ENCODE results near the gene ANO4. TPM values are rescaled to one million over a fixed set of nuclear protein-coding genes. Genes with fewer than 3 reads are reported as not detected.

The ANO4 gene
- total and polyA plus RNA-seq, 4 experiments from 2014 or later = not detected

- DNase-seq = no peak
- H3K9me3 Mint-ChIP-seq = peaks cover 0 to 6% (median under 1%) of the 10 kb centered on the region in 8 donors
Observed at GRCh38 chr12:100867639-100868393, 73.2 kb downstream of the ANO4 start.

GRCh38 chr12:100868487-100868886 lies 73.9 kb downstream of the ANO4 start:
- no peak overlapping the region for H3K27ac ChIP-seq (ENCODE audit: low read depth, low read length)
- H3K4me1 ChIP-seq (ENCODE audit: insufficient read depth, low read length) = no peaks in the 10 kb centered on the region
- H3K27me3 Mint-ChIP-seq = peaks cover 0 to 1% of the 10 kb centered on the region in 2 donors
- no peaks in the 10 kb centered on the region for H3K9me3 ChIP-seq (ENCODE audit: control insufficient read depth in 1 of 2, low read length in 2 of 2)
- ChIA-PET CTCF (ENCODE audit: partially characterized antibody) (no interaction called here), POLR2A (ENCODE audit: partially characterized antibody) (no interaction called here)
- no peaks in the 10 kb centered on the region for H3K36me3 ChIP-seq (ENCODE audit: insufficient read depth, low read length)
- H3K4me1 Mint-ChIP-seq = no peaks in the 10 kb centered on the region
- H3K9me3 Mint-ChIP-seq = peaks cover 0 to 7% (median 6%) of the 10 kb centered on the region in 8 donors
- H3K27ac Mint-ChIP-seq = no peak overlapping the region
- H3K36me3 Mint-ChIP-seq = no peaks in the 10 kb centered on the region
- no peaks in the 10 kb centered on the region for H3K27me3 ChIP-seq (ENCODE audit: insufficient read depth, low read length)
- no peak overlapping the region for H3K4me3 ChIP-seq (ENCODE audit: low read length in 2 of 2)
- no peak for DNase-seq
- intact Hi-C loops (cut with micrococcal nuclease) = no loop called here
- H3K4me3 Mint-ChIP-seq = no peak overlapping the region

More at GRCh38 chr12:100867639-100868393, 73.2 kb downstream of the ANO4 start:
- Histone ChIP-seq H3K4me3 (ENCODE audit: low read length in 2 of 2) (no peak overlapping the region), H3K27ac (ENCODE audit: low read depth, low read length) (no peak overlapping the region), H3K36me3 (ENCODE audit: insufficient read depth, low read length) (no peaks in the 10 kb centered on the region), H3K9me3 (ENCODE audit: control insufficient read depth in 1 of 2, low read length in 2 of 2) (no peaks in the 10 kb centered on the region), H3K4me1 (ENCODE audit: insufficient read depth, low read length) (no peaks in the 10 kb centered on the region), H3K27me3 (ENCODE audit: insufficient read depth, low read length) (no peaks in the 10 kb centered on the region)
- Mint-ChIP-seq H3K4me1 (no peaks in the 10 kb centered on the region), H3K27me3 (peaks cover 0 to 1% of the 10 kb centered on the region in 2 donors), H3K36me3 (no peaks in the 10 kb centered on the region), H3K27ac (no peak overlapping the region), H3K4me3 (no peak overlapping the region)
- intact Hi-C loops (cut with micrococcal nuclease) = no loop called here
- POLR2A ChIA-PET (ENCODE audit: partially characterized antibody) = no interaction called here
- CTCF ChIA-PET (ENCODE audit: partially characterized antibody) = no interaction called here

GRCh38 chr12:100871195-100871734 lies 76.7 kb downstream of the ANO4 start:
- H3K27ac ChIP-seq (ENCODE audit: low read depth, low read length) = no peak overlapping the region
- H3K27me3 ChIP-seq (ENCODE audit: insufficient read depth, low read length) = no peaks in the 10 kb centered on the region
- no peak for DNase-seq
- H3K27me3 Mint-ChIP-seq = no peaks in the 10 kb centered on the region
- H3K27ac Mint-ChIP-seq = no peak overlapping the region
- H3K9me3 Mint-ChIP-seq = peaks cover 1 to 17% (median 11%) of the 10 kb centered on the region in 8 donors
- no peaks in the 10 kb centered on the region for H3K36me3 Mint-ChIP-seq
- CTCF ChIA-PET (ENCODE audit: partially characterized antibody) = no interaction called here
- no peaks in the 10 kb centered on the region for H3K4me1 Mint-ChIP-seq
- intact Hi-C loops (cut with micrococcal nuclease) = no loop called here
- no peak overlapping the region for H3K4me3 Mint-ChIP-seq
- no peaks in the 10 kb centered on the region for H3K4me1 ChIP-seq (ENCODE audit: insufficient read depth, low read length)
- H3K36me3 ChIP-seq (ENCODE audit: insufficient read depth, low read length) = no peaks in the 10 kb centered on the region
- H3K4me3 ChIP-seq (ENCODE audit: low read length in 2 of 2) = no peak overlapping the region
- H3K9me3 ChIP-seq (ENCODE audit: control insufficient read depth in 1 of 2, low read length in 2 of 2) = no peaks in the 10 kb centered on the region
- POLR2A ChIA-PET (ENCODE audit: partially characterized antibody) = no interaction called here

DNA sequence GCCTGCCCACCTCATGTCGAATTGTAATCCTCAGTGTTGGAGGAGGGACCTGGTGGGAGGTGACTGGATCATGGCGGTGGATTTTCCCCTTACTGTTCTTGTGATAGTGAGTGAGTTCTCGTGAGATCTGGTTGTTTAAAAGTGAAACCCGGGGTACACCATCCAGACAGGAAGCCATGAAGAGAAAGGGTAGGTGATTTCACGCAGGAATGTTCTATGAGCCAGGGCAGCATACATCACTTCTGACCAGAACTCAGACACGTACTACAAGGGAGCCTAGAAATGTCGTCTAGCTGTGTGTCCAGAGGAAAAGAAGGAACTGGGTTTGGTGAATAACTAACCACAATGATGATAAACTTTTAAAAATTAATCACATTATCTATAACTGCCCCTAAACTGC lies 80.6 kb downstream of the ANO4 start:
- Histone ChIP-seq H3K4me1 (ENCODE audit: insufficient read depth, low read length) (no peaks in the 10 kb centered on the region), H3K9me3 (ENCODE audit: control insufficient read depth in 1 of 2, low read length in 2 of 2) (no peaks in the 10 kb centered on the region), H3K27ac (ENCODE audit: low read depth, low read length) (no peak overlapping the region), H3K4me3 (ENCODE audit: low read length in 2 of 2) (no peak overlapping the region), H3K27me3 (ENCODE audit: insufficient read depth, low read length) (no peaks in the 10 kb centered on the region), H3K36me3 (ENCODE audit: insufficient read depth, low read length) (no peaks in the 10 kb centered on the region)
- POLR2A ChIA-PET (ENCODE audit: partially characterized antibody) = no interaction called here
- Mint-ChIP-seq H3K27me3 (no peaks in the 10 kb centered on the region), H3K9me3 (peaks cover 2 to 16% (median 13%) of the 10 kb centered on the region in 8 donors), H3K4me1 (no peaks in the 10 kb centered on the region), H3K4me3 (no peak overlapping the region), H3K36me3 (no peaks in the 10 kb centered on the region), H3K27ac (no peak overlapping the region)
- CTCF ChIA-PET (ENCODE audit: partially characterized antibody) = no interaction called here
- intact Hi-C loops (cut with micrococcal nuclease) = no loop called here
- no peak for DNase-seq

DNA sequence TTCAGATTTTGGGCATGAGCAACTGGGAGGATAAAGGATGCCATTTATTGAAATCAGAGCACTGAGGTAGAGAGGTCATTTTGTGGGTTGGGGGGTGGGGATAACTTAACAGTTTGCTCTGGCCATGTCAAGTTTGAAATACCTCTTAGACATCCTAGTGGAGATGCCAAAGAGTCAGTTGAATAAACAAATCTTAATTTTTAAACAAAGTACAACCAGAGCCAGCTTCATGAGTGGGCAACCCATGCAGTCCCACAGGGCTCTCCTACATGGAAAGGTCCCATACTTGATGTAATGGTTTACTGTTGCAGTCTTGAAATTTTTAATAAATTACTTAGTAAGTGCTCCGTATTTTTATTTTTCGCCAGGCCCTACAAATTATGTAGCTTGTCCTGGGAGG lies 81.2 kb downstream of the ANO4 start:
- Mint-ChIP-seq H3K27ac (no peak overlapping the region), H3K9me3 (peaks cover 2 to 16% (median 13%) of the 10 kb centered on the region in 8 donors), H3K36me3 (no peaks in the 10 kb centered on the region), H3K4me1 (no peaks in the 10 kb centered on the region), H3K4me3 (no peak overlapping the region), H3K27me3 (no peaks in the 10 kb centered on the region)
- Histone ChIP-seq H3K27ac (ENCODE audit: low read depth, low read length) (no peak overlapping the region), H3K36me3 (ENCODE audit: insufficient read depth, low read length) (no peaks in the 10 kb centered on the region), H3K9me3 (ENCODE audit: control insufficient read depth in 1 of 2, low read length in 2 of 2) (no peaks in the 10 kb centered on the region), H3K27me3 (ENCODE audit: insufficient read depth, low read length) (no peaks in the 10 kb centered on the region), H3K4me3 (ENCODE audit: low read length in 2 of 2) (no peak overlapping the region), H3K4me1 (ENCODE audit: insufficient read depth, low read length) (no peaks in the 10 kb centered on the region)
- ChIA-PET POLR2A (ENCODE audit: partially characterized antibody) (no interaction called here), CTCF (ENCODE audit: partially characterized antibody) (no interaction called here)
- DNase-seq = no peak
- intact Hi-C loops (cut with micrococcal nuclease) = no loop called here

DNA sequence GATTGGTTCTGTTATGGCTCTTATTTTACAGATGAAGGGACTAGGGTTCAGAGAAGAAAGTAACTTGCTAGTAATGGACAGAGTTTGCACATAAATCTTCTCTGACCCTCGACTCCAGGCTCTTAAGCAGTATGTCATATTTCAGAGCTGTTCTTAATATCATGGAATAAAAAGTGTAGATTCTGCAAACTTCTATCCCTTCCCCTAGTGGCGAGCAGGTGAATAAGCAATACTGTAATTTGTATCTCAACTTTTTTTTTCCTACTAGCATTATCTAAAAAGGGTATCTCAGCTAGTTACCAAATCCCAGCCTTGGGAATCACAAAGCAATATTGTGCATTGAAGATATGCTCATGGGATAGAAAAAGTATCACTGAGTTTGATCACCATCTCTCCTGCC lies 83.2 kb downstream of the ANO4 start:
- H3K9me3 Mint-ChIP-seq = peaks cover 2 to 16% (median 14%) of the 10 kb centered on the region in 8 donors
- H3K36me3 Mint-ChIP-seq = no peaks in the 10 kb centered on the region
- Histone ChIP-seq H3K4me1 (ENCODE audit: insufficient read depth, low read length) (no peaks in the 10 kb centered on the region), H3K27ac (ENCODE audit: low read depth, low read length) (no peak overlapping the region), H3K36me3 (ENCODE audit: insufficient read depth, low read length) (no peaks in the 10 kb centered on the region), H3K27me3 (ENCODE audit: insufficient read depth, low read length) (no peaks in the 10 kb centered on the region), H3K4me3 (ENCODE audit: low read length in 2 of 2) (no peak overlapping the region), H3K9me3 (ENCODE audit: control insufficient read depth in 1 of 2, low read length in 2 of 2) (no peaks in the 10 kb centered on the region)
- DNase-seq = no peak
- no peak overlapping the region for H3K27ac Mint-ChIP-seq
- no peaks in the 10 kb centered on the region for H3K4me1 Mint-ChIP-seq
- no peak overlapping the region for H3K4me3 Mint-ChIP-seq
- H3K27me3 Mint-ChIP-seq = no peaks in the 10 kb centered on the region
- CTCF ChIA-PET (ENCODE audit: partially characterized antibody) = no interaction called here
- intact Hi-C loops (cut with micrococcal nuclease) = no loop called here
- POLR2A ChIA-PET (ENCODE audit: partially characterized antibody) = no interaction called here

- DNase-seq = no peak
- H3K27ac ChIP-seq (ENCODE audit: low read depth, low read length) = no peak overlapping the region
Observed at GRCh38 chr12:100895192-100895591, 100.6 kb downstream of the ANO4 start.

More at GRCh38 chr12:100895192-100895591, 100.6 kb downstream of the ANO4 start:
- Mint-ChIP-seq H3K36me3 (no peaks in the 10 kb centered on the region), H3K4me3 (no peak overlapping the region), H3K4me1 (no peaks in the 10 kb centered on the region), H3K27me3 (no peaks in the 10 kb centered on the region), H3K9me3 (peaks cover 0 to 4% (median 3%) of the 10 kb centered on the region in 8 donors), H3K27ac (no peak overlapping the region)
- CTCF ChIA-PET (ENCODE audit: partially characterized antibody) = no interaction called here
- no peaks in the 10 kb centered on the region for H3K36me3 ChIP-seq (ENCODE audit: insufficient read depth, low read length)
- no peaks in the 10 kb centered on the region for H3K4me1 ChIP-seq (ENCODE audit: insufficient read depth, low read length)
- no peaks in the 10 kb centered on the region for H3K9me3 ChIP-seq (ENCODE audit: control insufficient read depth in 1 of 2, low read length in 2 of 2)
- no peak overlapping the region for H3K4me3 ChIP-seq (ENCODE audit: low read length in 2 of 2)
- intact Hi-C loops (cut with micrococcal nuclease) = no loop called here
- POLR2A ChIA-PET (ENCODE audit: partially characterized antibody) = no interaction called here
- H3K27me3 ChIP-seq (ENCODE audit: insufficient read depth, low read length) = no peaks in the 10 kb centered on the region

Measured in CD4-positive, alpha-beta memory T cell (primary cell).